Measurements from ENCODE around the gene F11. TPM values are rescaled to one million over a fixed set of nuclear protein-coding genes. Genes with fewer than 3 reads are reported as not detected.
"Not testable (repeated sequence)": the region's sequence is repeated elsewhere in the genome, so short reads cannot be mapped to it uniquely, and the experiment has no call there.

Gene F11
- total and polyA plus RNA-seq, 2 donors (not counting 3 experiments of a cell fraction or from before 2014, with no cell fraction given): not detected

GRCh38 chr4:186244835-186245234 lies 21.2 kb upstream of the F11 start:
- POLR2A ChIA-PET: no interaction called here
- Histone ChIP-seq H3K4me1 (ENCODE audit: control insufficient read depth, extremely low read depth, insufficient read depth, low read length) (no peaks in the 10 kb centered on the region), H3K36me3 (ENCODE audit: control insufficient read depth in 2 of 2, extremely low read depth in 1 of 2, insufficient read depth in 2 of 2, low read length in 2 of 2) (no peaks in the 10 kb centered on the region), H3K4me3 (replicated peaks in 1 of 3; ENCODE audit: insufficient read depth in 1 of 3, low read depth in 1 of 3, low read length in 3 of 3) (no peak overlapping the region), H3K79me2 (ENCODE audit: control insufficient read depth, insufficient read depth, low read length) (no peaks in the 10 kb centered on the region), H2AFZ (ENCODE audit: low read depth, low read length) (no peak overlapping the region), H3K4me2 (ENCODE audit: insufficient read depth, low read length) (no peak overlapping the region), H3K9ac (replicated peaks; ENCODE audit: extremely low read depth, insufficient read depth, low read length) (no peak overlapping the region), H3K9me1 (replicated peaks; ENCODE audit: control insufficient read depth, extremely low read depth, insufficient read depth, low read length) (no peaks in the 10 kb centered on the region), H3K27me3 (ENCODE audit: control insufficient read depth in 2 of 2, insufficient read depth in 2 of 2, low read length in 2 of 2) (no peaks in the 10 kb centered on the region), H4K20me1 (replicated peaks; ENCODE audit: control insufficient read depth, extremely low read depth, insufficient read depth, low read length) (no peaks in the 10 kb centered on the region), H3K9me3 (replicated peaks; ENCODE audit: control insufficient read depth, insufficient read depth, low read length) (no peaks in the 10 kb centered on the region), H3K27ac (ENCODE audit: insufficient read depth, low read depth, low read length) (no peak overlapping the region)
- TF ChIP-seq EZH2 (IDR thresholded peaks at IDR 0.05; ENCODE audit: borderline replicate concordance, low read depth, low read length, severe bottlenecking): no peak
- no peak for TF ChIP-seq CTCF (IDR thresholded peaks at IDR 0.05; ENCODE audit: extremely low read depth in 1 of 2, insufficient read depth in 1 of 2, low read depth in 1 of 2, low read length in 2 of 2)
- no peak for TF ChIP-seq MAX (IDR thresholded peaks at IDR 0.05; ENCODE audit: insufficient read depth, insufficient read length)
- no peak for TF ChIP-seq POLR2A (IDR thresholded peaks at IDR 0.05; ENCODE audit: low read depth, low read length)
- no peak for TF ChIP-seq FOS (IDR thresholded peaks at IDR 0.05; ENCODE audit: borderline replicate concordance, insufficient read depth, low read length)
- CTCF ChIA-PET: no interaction called here
- no peak for FAIRE-seq
- DNase-seq (ENCODE audit: low read depth, low spot score): no peak
- no TSS peak for BruUV-seq (replicated peaks)
- intact Hi-C loops (cut with micrococcal nuclease): no loop called here
- dilution Hi-C loops (cut with MboI; ENCODE audit: extremely low pct_ligation_motif_present, low sequenced_read_pairs): no loop called here

- H3K27ac ChIP-seq (ENCODE audit: insufficient read depth, low read depth, low read length); dilution Hi-C loops (cut with MboI; ENCODE audit: extremely low pct_ligation_motif_present, low sequenced_read_pairs); H3K4me2 ChIP-seq (ENCODE audit: insufficient read depth, low read length); H3K36me3 ChIP-seq (ENCODE audit: control insufficient read depth in 2 of 2, extremely low read depth in 1 of 2, insufficient read depth in 2 of 2, low read length in 2 of 2); H3K9me1 ChIP-seq (replicated peaks; ENCODE audit: control insufficient read depth, extremely low read depth, insufficient read depth, low read length); H3K27me3 ChIP-seq (ENCODE audit: control insufficient read depth in 2 of 2, insufficient read depth in 2 of 2, low read length in 2 of 2); H3K4me1 ChIP-seq (ENCODE audit: control insufficient read depth, extremely low read depth, insufficient read depth, low read length); H3K4me3 ChIP-seq (replicated peaks in 1 of 3; ENCODE audit: insufficient read depth in 1 of 3, low read depth in 1 of 3, low read length in 3 of 3); POLR2A ChIA-PET; intact Hi-C loops (cut with micrococcal nuclease); H3K9me3 ChIP-seq (replicated peaks; ENCODE audit: control insufficient read depth, insufficient read depth, low read length); H3K79me2 ChIP-seq (ENCODE audit: control insufficient read depth, insufficient read depth, low read length); H3K9ac ChIP-seq (replicated peaks; ENCODE audit: extremely low read depth, insufficient read depth, low read length); FAIRE-seq; CTCF ChIA-PET; H4K20me1 ChIP-seq (replicated peaks; ENCODE audit: control insufficient read depth, extremely low read depth, insufficient read depth, low read length); H2AFZ ChIP-seq (ENCODE audit: low read depth, low read length); DNase-seq (ENCODE audit: low read depth, low spot score); BruUV-seq (replicated peaks): not testable (repeated sequence)
These were observed 18.8 kb upstream of the F11 start for GRCh38 chr4:186247062-186247752.
